Iris pigment epithelial cell (primary cell): ENCODE results near the gene UNC5CL.

ENCODE experiments used
- DNase-seq: peaks from one replicate; pipeline ENCODE4 v3.0.0-alpha.2; 2011; ENCODE audit warnings: low read depth

The UNC5CL gene

GRCh38 chr6:41063884-41064285, 24.9 kb upstream of the UNC5CL start:
- no peak for DNase-seq

- DNase-seq, result no peak
Measured at GRCh38 chr6:41062056-41062455, 23.0 kb upstream of the UNC5CL start.

DNA sequence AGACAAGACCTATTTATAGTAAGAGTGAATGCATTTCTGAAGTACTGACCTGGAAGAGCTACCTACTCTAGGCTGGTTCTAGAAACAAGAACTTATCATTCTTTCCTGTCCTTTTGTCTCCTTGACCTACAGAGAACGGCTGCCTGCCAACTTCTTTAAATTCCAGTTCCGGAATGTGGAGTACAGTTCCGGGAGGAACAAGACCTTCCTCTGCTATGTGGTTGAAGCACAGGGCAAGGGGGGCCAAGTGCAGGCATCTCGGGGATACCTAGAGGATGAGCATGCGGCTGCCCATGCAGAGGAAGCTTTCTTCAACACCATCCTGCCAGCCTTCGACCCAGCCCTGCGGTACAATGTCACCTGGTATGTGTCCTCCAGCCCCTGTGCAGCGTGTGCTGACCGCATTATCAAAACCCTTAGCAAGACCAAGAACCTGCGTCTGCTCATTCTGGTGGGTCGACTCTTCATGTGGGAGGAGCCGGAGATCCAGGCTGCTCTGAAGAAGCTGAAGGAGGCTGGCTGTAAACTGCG, 22.2 kb upstream of the UNC5CL start:
- no peak for DNase-seq

DNA sequence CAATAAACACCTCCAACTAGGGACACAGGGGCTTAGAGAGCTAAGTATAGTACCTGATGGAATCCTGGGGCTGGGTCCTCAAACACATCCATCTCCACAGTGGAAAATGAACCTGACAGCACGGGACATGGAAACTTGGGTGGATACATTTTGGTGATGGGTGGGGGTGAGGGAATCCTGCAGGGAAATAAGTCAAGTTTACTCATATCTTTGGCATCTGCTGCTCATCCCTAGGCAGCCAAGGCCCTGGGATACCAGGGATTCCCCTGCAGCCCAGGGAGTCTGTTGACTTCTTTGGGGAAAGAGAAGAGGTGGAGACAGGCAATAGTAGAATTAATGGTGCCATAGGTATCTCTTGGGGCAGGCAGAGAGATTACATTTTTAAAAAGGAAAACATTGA, 20.5 kb upstream of the UNC5CL start:
- peak; percentile 41 for DNase-seq

GRCh38 chr6:41058783-41059181, 19.8 kb upstream of the UNC5CL start:
- no peak for DNase-seq

- no peak for DNase-seq
Measured at GRCh38 chr6:41056768-41057490, 17.9 kb upstream of the UNC5CL start.

DNA sequence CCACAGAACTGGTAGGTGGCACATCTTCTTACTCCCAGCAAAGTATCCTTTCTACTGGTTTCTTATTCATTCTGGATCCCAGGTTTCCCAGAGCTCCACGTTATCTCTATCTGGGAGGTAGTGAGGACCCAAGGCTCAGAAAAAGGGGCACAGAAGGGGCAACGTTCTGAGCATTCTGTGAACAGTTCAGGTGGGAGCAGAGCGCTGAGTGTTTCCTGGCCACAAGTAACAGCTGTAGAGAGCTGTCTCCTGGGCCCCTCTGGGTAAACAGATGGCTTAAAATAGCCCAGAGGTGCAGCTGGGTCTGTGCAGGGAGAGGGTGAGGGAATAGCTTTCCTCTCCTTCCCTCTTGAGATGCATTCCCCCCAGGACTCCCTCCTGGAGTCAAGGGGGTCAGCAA, 16.1 kb upstream of the UNC5CL start:
- no peak for DNase-seq

DNA sequence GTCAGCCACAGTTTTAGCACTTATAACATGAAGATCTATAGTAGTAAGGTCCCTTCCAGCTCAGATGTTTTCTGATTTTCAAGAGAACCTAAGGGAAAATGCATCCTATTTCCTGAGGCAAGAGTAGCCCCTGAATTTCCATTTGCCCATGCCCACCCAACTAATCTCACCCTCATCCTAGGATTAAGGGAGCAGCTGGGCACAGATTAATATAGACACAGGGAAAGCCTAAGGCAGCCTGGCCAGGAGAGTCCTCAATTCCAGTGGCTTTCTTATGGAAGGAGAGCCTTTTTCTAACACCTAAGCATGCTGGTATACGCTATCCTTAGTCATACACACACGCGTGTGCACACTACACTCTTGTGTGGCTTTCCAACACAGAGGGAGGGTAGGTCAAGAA, 15.5 kb upstream of the UNC5CL start:
- no peak for DNase-seq

GRCh38 chr6:41053041-41053440, 14.0 kb upstream of the UNC5CL start, which contains the start of gene APOBEC2:
Gene APOBEC2, plus strand, starts transcription at chr6:41053202. Its CDS starts 146 bp downstream, at chr6:41053348.
- no peak for DNase-seq

DNA sequence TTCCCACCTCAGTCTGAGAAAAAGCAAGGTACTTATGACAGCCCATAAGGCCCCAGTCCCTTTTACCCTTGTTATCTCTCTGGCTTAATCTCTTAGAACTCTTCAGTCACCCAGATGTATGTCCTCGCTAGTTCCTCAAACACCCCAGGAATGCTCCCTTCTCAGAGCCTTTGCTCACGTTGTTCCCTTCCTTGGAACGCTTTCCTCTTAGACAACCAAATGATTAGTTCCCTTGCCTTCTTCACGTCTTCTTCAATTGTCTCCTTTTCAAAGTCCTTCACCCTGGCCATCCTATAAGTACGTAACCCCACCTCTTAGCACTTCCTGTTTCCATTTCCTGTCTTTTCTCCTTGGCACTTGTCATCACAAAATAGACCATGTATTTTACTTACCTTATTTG, 12.9 kb upstream of the UNC5CL start:
- DNase-seq, result no peak

DNA sequence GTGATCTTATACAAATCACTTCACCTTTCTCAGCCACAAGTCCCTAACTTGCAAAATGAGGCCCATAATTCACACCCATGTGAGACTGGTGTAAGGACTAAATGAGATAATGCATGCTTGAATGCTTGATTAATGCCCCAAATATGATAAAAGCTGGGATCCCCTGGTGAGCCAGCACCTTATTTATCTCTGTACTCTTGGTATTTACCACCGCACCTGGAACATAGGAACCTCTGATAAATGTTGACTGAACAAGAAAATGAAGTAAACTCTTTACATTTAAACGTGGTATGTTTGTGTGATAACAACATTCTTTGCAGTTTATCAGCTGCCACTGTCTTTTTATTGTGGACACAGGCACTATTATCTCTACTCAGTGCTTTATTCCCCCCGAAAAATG, 11.5 kb upstream of the UNC5CL start:
- no peak for DNase-seq

DNA sequence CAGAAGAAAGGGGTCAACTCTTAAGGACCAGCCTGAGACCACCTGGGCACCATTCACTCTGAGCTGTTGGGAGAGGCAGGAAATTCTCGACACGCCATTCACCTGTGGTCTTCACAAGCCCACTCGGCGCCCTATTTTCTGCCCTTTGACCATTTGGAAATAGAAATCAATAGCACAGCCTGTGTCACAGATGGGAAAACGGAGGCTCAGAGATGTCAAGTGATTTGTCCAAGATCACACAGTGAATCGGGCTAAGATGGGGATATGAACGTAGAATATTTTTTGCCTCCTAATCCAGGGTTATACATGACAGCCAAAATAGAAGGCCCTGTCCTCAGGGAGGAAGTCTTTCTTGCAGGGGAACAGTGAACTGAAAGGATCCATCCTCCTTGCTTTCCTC, 10.9 kb upstream of the UNC5CL start:
- DNase-seq, result no peak

- peak; percentile 34 for DNase-seq
Measured at GRCh38 chr6:41049521-41049920, 10.5 kb upstream of the UNC5CL start.

- DNase-seq, result no peak
Measured at GRCh38 chr6:41047745-41048732, 9.0 kb upstream of the UNC5CL start.

GRCh38 chr6:41047306-41047705, 8.3 kb upstream of the UNC5CL start:
- DNase-seq, result no peak

DNA sequence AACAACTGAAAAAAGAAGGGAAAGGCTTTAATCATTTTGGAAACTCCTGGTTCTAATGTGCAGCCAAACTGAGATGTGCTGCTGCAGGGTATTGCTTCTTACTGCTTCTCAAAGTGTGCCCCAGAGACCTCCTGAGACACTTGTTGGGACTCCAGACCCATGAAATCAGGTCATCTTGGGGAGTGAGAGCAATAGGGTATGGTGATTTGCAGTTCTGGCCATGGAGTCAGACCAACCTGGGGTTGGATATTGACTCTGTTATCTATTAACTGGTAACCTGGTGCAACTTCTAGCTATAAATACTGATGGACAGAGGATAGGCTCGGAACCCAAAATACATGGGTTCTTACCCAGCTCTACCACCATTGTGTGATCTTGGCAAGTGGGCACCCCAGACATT, 7.1 kb upstream of the UNC5CL start:
- DNase-seq, result no peak

DNA sequence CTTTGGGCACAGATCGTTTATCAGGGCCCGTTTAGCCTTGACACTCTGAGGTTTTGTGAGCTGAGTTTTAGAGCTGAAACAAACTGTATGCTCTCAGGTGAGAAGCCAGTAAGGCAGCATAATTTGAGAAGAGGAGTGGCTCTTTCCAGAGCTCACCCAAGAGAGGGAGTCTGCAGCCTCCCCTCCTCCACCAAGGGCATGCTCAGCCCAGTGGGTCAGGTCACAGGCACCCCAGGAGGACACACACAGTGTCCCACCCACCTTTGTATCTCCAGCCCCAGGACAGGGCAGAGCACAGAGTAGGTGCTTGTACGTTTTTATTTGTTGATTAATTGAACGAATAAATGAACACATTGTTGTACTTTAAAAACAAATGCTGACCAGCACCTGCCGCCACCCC, 6.6 kb upstream of the UNC5CL start:
- no peak for DNase-seq

DNA sequence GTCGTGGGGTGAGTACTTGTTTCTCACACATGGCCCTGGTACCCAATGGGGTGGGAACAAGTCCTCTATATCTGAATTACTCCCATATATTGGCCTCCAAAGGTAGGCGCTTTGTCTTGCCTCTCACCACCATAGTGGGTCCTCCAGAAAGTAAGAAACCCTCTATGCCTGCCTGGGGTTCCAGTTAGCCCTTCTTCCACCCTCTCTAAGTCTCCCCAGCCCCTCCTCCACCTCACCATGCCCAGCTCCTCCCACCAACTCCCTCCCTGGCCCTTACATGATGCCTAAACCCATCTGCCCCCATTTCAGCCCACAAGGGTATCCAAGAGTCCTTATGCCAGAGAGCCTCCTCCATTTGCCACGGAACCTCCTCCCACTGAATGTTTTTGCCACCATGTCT, 4.1 kb upstream of the UNC5CL start:
- DNase-seq, result no peak

- DNase-seq, result no peak
Measured at GRCh38 chr6:41042226-41043055, 3.4 kb upstream of the UNC5CL start, which contains the start of gene TSPO2. Gene TSPO2, plus strand, starts transcription at chr6:41042467. Its CDS starts 519 bp downstream, at chr6:41042986.

DNA sequence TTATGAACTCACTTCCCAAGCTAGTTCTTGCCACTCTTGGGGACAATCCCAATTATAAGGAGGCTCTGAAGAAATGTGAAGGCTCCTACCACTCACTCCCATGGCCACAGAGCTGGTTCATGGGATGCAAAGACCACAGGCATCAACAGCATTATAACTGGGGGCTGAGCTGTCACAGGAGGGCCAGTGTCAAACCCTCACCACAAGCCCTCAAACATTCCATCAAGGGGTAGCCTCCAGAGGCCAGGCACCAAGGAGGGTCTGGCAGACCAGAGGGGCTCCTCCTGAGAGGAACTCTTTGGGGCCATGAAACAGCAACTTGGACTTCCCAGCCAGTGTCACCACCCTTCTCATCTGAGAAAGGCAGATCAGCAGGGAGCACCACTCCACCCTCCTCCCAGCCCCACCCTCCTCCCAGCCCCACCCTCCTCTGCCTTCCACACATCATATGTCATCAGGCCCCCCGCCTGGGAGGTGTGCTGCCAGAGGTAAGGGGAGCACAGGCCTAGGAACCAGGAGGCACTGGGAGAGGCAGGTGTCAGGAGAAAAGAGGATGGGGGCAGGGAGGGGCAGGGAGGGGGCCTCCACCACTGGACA, 2.0 kb upstream of the UNC5CL start:
- no peak for DNase-seq
